Loucy (cell line): Measurements from ENCODE around the gene ROPN1.

Experiments
- H2AFZ ChIP-seq: fragments of 200-600 bp; sonication (generic); 2 replicates; pipeline ENCODE4 v1.6.0; 2016; ENCODE audit warnings: antibody characterized with exemption, mild to moderate bottlenecking, low read length, moderate library complexity
- H3F3A ChIP-seq: fragments of 200-600 bp; 2 replicates; pipeline ENCODE4 v1.6.0; 2016; ENCODE audit warnings: antibody characterized with exemption, low read depth, mild to moderate bottlenecking
- H3K27me3 ChIP-seq: fragments of 200-600 bp; sonication (generic); 2 replicates; pipeline ENCODE4 v1.6.1; 2014; ENCODE audit warnings: low read length, mild to moderate bottlenecking; ENCODE audit not compliant: insufficient read depth, poor library complexity, severe bottlenecking
- H3K36me3 ChIP-seq: fragments of 200-600 bp; sonication (generic); 2 replicates; pipeline ENCODE4 v1.6.1; 2016; ENCODE audit warnings: low read length; ENCODE audit not compliant: insufficient read depth
- H3K4me1 ChIP-seq: fragments of 200-600 bp; sonication (generic); 2 replicates; pipeline ENCODE4 v1.5.1; 2014; ENCODE audit warnings: low read length, mild to moderate bottlenecking; ENCODE audit not compliant: insufficient read depth, poor library complexity, severe bottlenecking
- H3K4me2 ChIP-seq: fragments of 200-600 bp; sonication (generic); 2 replicates; pipeline ENCODE4 v1.6.0; 2014; ENCODE audit warnings: antibody characterized with exemption, low read length, low read depth, mild to moderate bottlenecking; ENCODE audit not compliant: poor library complexity, severe bottlenecking
- H3K4me3 ChIP-seq: fragments of 200-600 bp; sonication (generic); 2 replicates; pipeline ENCODE4 v1.5.1; 2014; ENCODE audit warnings: low read length, mild to moderate bottlenecking, mixed read lengths; ENCODE audit not compliant: poor library complexity, severe bottlenecking
- H3K79me2 ChIP-seq: fragments of 200-600 bp; sonication (generic); 2 replicates; pipeline ENCODE4 v1.6.1; 2014; ENCODE audit warnings: low read length; ENCODE audit not compliant: insufficient read depth
- H3K9ac ChIP-seq: fragments of 200-600 bp; sonication (generic); 2 replicates; pipeline ENCODE4 v1.6.0; 2014; ENCODE audit warnings: mild to moderate bottlenecking, low read depth, low read length, moderate library complexity; ENCODE audit not compliant: poor library complexity, severe bottlenecking
- H3K9me2 ChIP-seq: fragments of 200-600 bp; sonication (generic); replicated peaks from 2 replicates; pipeline ENCODE4 v1.6.1; 2016; ENCODE audit warnings: low read depth, low read length, mixed read lengths
- H3K9me3 ChIP-seq: fragments of 200-600 bp; sonication (generic); 2 replicates; pipeline ENCODE4 v1.6.1; 2014; ENCODE audit warnings: mild to moderate bottlenecking, antibody characterized with exemption, low read length, low read depth; ENCODE audit not compliant: insufficient read depth
- H4K20me1 ChIP-seq: fragments of 200-600 bp; sonication (generic); 2 replicates; pipeline ENCODE4 v1.6.0; 2014; ENCODE audit warnings: antibody characterized with exemption, low read length, mild to moderate bottlenecking; ENCODE audit not compliant: insufficient read depth, poor library complexity, severe bottlenecking
- EZH2phosphoT487 ChIP-seq: fragments of 200-600 bp; IDR thresholded peaks from 2 replicates; pipeline ENCODE4 v1.6.1; 2018; ENCODE audit warnings: antibody characterized with exemption, mild to moderate bottlenecking, moderate library complexity, borderline replicate concordance
- TF ChIP-seq, protein P1 (sequence below): fragments of 200-600 bp; sonication (generic); conservative IDR thresholded peaks from 2 replicates; pipeline ENCODE4 v1.5.1; 2014; ENCODE audit warnings: mild to moderate bottlenecking, antibody characterized with exemption, low read length

The ROPN1 gene

DNA sequence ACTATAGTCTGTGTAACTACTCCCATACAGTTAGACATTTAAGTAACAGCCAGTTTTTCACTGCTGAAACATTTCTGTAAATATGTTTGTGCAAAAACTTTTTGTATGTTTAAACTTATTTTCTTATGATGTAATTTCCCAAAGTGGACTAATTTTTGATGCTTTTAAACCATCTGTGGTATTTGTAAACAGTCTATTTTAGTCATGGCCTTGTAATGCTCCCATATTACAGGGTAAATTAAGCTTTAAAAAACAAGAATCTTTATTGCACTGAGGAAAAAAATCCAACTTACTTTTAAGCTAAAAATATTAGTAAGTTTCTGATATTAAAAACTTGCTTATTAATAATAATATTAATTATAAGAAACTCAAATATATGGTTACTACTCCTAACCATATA is 44.4 kb downstream of the ROPN1 start:
- Histone ChIP-seq H3K27me3 (no peaks in the 10 kb centered on the region), H3K9ac (no peak overlapping the region), H3F3A (no peaks in the 10 kb centered on the region), H3K36me3 (peaks cover 30% of the 10 kb centered on the region; the same call in 1 of the 2 replicates), H3K4me1 (peaks cover 5% of the 10 kb centered on the region), H3K4me3 (no peak overlapping the region), H2AFZ (no peak overlapping the region), H3K9me2 (no peaks in the 10 kb centered on the region), H4K20me1 (no peaks in the 10 kb centered on the region), H3K4me2 (no peak overlapping the region), H3K9me3 (no peaks in the 10 kb centered on the region), H3K79me2 (no peaks in the 10 kb centered on the region)
- TF ChIP-seq EZH2phosphoT487, result no peak
- TF ChIP-seq, protein P1, sequence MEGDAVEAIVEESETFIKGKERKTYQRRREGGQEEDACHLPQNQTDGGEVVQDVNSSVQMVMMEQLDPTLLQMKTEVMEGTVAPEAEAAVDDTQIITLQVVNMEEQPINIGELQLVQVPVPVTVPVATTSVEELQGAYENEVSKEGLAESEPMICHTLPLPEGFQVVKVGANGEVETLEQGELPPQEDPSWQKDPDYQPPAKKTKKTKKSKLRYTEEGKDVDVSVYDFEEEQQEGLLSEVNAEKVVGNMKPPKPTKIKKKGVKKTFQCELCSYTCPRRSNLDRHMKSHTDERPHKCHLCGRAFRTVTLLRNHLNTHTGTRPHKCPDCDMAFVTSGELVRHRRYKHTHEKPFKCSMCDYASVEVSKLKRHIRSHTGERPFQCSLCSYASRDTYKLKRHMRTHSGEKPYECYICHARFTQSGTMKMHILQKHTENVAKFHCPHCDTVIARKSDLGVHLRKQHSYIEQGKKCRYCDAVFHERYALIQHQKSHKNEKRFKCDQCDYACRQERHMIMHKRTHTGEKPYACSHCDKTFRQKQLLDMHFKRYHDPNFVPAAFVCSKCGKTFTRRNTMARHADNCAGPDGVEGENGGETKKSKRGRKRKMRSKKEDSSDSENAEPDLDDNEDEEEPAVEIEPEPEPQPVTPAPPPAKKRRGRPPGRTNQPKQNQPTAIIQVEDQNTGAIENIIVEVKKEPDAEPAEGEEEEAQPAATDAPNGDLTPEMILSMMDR, result no peak

DNA sequence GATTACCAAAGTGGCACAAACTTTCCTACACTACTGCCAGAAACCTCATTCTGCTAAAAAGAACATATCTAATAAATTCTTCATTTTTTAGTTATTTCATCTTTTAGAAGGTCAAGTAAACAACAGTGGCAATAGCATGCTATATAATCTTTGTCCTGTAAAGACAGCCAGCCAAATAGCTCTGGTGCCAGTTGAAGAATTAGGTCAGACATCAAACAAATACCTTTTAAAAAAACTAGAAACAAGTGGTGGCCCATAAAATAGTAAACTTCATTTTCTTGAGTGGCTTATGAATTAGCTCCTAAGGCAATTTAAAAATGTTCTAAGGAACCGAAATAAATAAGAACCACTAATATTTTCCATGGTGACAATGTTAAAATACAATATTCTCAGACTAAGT is 50.4 kb downstream of the ROPN1 start:
- Histone ChIP-seq H2AFZ (no peak overlapping the region), H3K4me2 (no peak overlapping the region), H3K4me1 (peaks cover 16% of the 10 kb centered on the region), H3F3A (no peaks in the 10 kb centered on the region), H3K9me3 (no peaks in the 10 kb centered on the region), H3K36me3 (peaks cover 21% of the 10 kb centered on the region; the same call in 1 of the 2 replicates), H3K4me3 (no peak overlapping the region), H4K20me1 (no peaks in the 10 kb centered on the region), H3K79me2 (no peaks in the 10 kb centered on the region), H3K9me2 (no peaks in the 10 kb centered on the region), H3K9ac (no peak overlapping the region), H3K27me3 (no peaks in the 10 kb centered on the region)
- TF ChIP-seq, protein P1, result no peak
- TF ChIP-seq EZH2phosphoT487, result no peak

DNA sequence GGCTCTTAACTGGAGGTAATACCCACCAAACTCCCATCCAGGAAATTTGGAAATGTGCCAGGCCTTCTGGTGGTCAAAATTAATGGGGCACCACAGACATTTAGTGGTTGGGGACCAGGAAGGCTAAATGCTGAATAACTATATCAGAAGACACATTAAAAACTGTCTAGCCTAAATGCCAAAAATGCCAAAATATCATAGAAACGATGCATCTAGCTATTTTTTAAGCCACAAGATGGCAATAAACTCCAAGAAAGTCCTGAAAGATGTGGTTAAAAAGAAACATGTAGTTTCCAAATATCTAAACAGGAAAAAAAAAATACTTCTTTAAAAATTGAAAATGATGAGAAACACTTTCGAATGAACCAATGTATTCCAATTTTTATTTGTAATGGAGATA is 50.8 kb downstream of the ROPN1 start:
- Histone ChIP-seq H3K9ac (no peak overlapping the region), H3F3A (no peaks in the 10 kb centered on the region), H4K20me1 (no peaks in the 10 kb centered on the region), H3K36me3 (peaks cover 21% of the 10 kb centered on the region; the same call in 1 of the 2 replicates), H3K9me2 (no peaks in the 10 kb centered on the region), H3K79me2 (no peaks in the 10 kb centered on the region), H3K4me3 (no peak overlapping the region), H2AFZ (no peak overlapping the region), H3K9me3 (no peaks in the 10 kb centered on the region), H3K4me2 (no peak overlapping the region), H3K27me3 (no peaks in the 10 kb centered on the region), H3K4me1 (peaks cover 20% of the 10 kb centered on the region)
- no peak for TF ChIP-seq EZH2phosphoT487
- TF ChIP-seq, protein P1, result peak; percentile 60
